ENCODE data around the gene PRND.

DNA sequence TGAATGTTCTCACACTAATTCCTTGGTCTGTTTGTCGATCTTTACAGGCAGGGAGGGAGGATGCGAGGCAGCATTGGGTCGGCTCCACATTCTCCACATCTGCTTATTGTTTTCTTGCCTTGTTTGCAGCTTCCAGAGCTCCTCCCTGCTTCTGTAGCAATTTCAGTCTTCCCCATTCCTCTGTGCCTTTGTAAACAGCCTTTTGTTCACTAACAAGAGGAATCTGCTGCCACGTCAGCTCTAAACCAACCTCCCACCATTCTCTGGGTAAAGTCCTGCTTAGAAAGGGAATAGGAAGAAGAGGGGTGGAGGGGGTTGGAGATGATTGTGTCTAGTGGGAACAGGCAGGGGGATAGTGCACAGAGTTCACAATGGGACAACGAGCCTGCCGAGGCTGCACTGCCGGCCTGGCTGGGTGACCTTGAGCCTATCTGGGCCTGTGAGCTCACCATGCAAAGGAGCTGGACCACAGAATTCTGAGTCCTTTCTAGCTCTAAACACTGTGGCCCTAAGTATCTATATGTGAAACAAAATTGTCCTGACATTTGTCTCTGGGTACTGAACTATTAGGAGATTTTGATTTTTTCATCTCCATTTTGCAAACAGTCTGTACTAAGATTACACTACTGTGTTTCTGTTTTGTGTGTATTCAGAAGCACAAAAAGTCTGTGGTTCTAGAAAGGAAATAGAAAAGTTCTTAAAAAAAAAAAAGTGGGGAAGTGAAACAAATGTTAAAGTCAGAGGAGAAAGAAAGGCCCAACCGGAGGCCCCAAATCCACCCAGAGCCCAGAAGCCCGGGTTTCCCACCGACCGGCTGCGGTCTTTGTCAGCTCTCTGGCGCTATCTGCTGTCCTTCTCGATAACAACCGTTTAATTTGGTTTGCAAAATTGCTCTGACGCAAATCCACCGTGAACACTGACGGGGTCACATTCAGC is 1.4 kb upstream of the PRND start:
- TF ChIP-seq, protein P1, sequence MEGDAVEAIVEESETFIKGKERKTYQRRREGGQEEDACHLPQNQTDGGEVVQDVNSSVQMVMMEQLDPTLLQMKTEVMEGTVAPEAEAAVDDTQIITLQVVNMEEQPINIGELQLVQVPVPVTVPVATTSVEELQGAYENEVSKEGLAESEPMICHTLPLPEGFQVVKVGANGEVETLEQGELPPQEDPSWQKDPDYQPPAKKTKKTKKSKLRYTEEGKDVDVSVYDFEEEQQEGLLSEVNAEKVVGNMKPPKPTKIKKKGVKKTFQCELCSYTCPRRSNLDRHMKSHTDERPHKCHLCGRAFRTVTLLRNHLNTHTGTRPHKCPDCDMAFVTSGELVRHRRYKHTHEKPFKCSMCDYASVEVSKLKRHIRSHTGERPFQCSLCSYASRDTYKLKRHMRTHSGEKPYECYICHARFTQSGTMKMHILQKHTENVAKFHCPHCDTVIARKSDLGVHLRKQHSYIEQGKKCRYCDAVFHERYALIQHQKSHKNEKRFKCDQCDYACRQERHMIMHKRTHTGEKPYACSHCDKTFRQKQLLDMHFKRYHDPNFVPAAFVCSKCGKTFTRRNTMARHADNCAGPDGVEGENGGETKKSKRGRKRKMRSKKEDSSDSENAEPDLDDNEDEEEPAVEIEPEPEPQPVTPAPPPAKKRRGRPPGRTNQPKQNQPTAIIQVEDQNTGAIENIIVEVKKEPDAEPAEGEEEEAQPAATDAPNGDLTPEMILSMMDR (IDR thresholded peaks at IDR 0.05): peak; percentile 23 to 80 (median 68)
- TF ChIP-seq POLR2A (IDR thresholded peaks at IDR 0.05): no peak
